H1 (cell line): ENCODE data around the gene ZAR1. TPM values are rescaled to one million over a fixed set of nuclear protein-coding genes. Genes with fewer than 3 reads are reported as not detected.

Experiments used
- CTCF ChIA-PET: fragments of 300-600 bp; sonication (Branson Sonifier 250); formaldehyde crosslinking; loops from one replicate; lab custom pipeline; 2021; ENCODE audit not compliant: partially characterized antibody; lab: Charles Lee
- POLR2A ChIA-PET: fragments of 300-600 bp; sonication (Branson Sonifier 250); formaldehyde crosslinking; loops from one replicate; lab custom pipeline; 2021; ENCODE audit warnings: inconsistent platforms; ENCODE audit not compliant: partially characterized antibody; lab: Charles Lee
- DNase-seq, 2 experiments: peaks; one replicate each; pipeline versions ENCODE4 v3.0.0 to v3.0.0-alpha.2; 2010 to 2022; ENCODE audit warnings: low spot score in 2 of 2, low read depth in 1 of 2, mixed read lengths in 1 of 2
- FAIRE-seq: peaks from 2 replicates; lab custom pipeline; 2011; peaks lifted over from hg19 to GRCh38; lab: Jason Lieb, UNC
- H2AFZ ChIP-seq: 2 replicates; pipeline ENCODE4 v1.8.1; 2012; ENCODE audit warnings: low read length, inconsistent platforms
- H2AK5ac ChIP-seq: 2 replicates; pipeline ENCODE4 v1.6.1; 2013; ENCODE audit warnings: low read depth, low read length
- H2BK120ac ChIP-seq: replicated peaks from 2 replicates; pipeline ENCODE3; 2013; ENCODE audit warnings: low read depth, low read length, inconsistent platforms
- H2BK12ac ChIP-seq: 2 replicates; pipeline ENCODE4 v1.6.1; 2013; ENCODE audit warnings: low read depth, low read length
- H2BK15ac ChIP-seq: 2 replicates; pipeline ENCODE4 v1.6.1; 2013; ENCODE audit warnings: low read length
- H2BK20ac ChIP-seq: 2 replicates; pipeline ENCODE4 v1.6.1; 2013; ENCODE audit warnings: low read length
- H2BK5ac ChIP-seq: 2 replicates; pipeline ENCODE4 v1.6.1; 2013; ENCODE audit warnings: low read depth, low read length
- H3K14ac ChIP-seq: 2 replicates; pipeline ENCODE4 v1.6.1; 2013; ENCODE audit warnings: inconsistent platforms; ENCODE audit not compliant: insufficient read length
- H3K18ac ChIP-seq: 2 replicates; pipeline ENCODE4 v1.6.1; 2013; ENCODE audit warnings: low read length; ENCODE audit errors: extremely low read depth
- H3K23ac ChIP-seq: 2 replicates; pipeline ENCODE4 v1.6.1; 2013; ENCODE audit warnings: inconsistent platforms; ENCODE audit not compliant: insufficient read length
- H3K23me2 ChIP-seq: 2 replicates; pipeline ENCODE4 v1.6.1; 2013; ENCODE audit warnings: low read depth, low read length
- H3K27ac ChIP-seq: 2 replicates; pipeline ENCODE4 v1.6.1; 2011; ENCODE audit warnings: low read depth, low read length, inconsistent platforms
- H3K27me3 ChIP-seq, 4 experiments: replicated peaks in 1 of 4; 1 replicate in 1 of 4; 2 replicates in 3 of 4; pipeline versions ENCODE4 v1.6.1 to v1.8.1; 2011 to 2013; ENCODE audit warnings: low read length in 3 of 4, mild to moderate bottlenecking in 3 of 4, inconsistent platforms in 2 of 4, mixed read lengths in 2 of 4, moderate library complexity in 1 of 4; ENCODE audit not compliant: control insufficient read depth in 3 of 4, insufficient read depth in 3 of 4; ENCODE audit errors: extremely low read depth in 1 of 4
- H3K36me3 ChIP-seq, 4 experiments: 2 replicates each; pipeline versions ENCODE4 v1.6.1 to v1.8.1; 2011 to 2013; ENCODE audit warnings: mild to moderate bottlenecking in 4 of 4, low read length in 3 of 4, moderate library complexity in 2 of 4, control low read depth in 1 of 4, inconsistent platforms in 1 of 4; ENCODE audit not compliant: insufficient read depth in 4 of 4, control insufficient read depth in 2 of 4
- H3K4ac ChIP-seq: replicated peaks from 2 replicates; pipeline ENCODE3; 2013; ENCODE audit warnings: low read length, low read depth, mixed read lengths, inconsistent platforms; ENCODE audit not compliant: insufficient read length
- H3K4me1 ChIP-seq, 4 experiments: replicated peaks in 1 of 4; 1 replicate in 1 of 4; 2 replicates in 3 of 4; pipeline versions ENCODE4 v1.6.1 to v1.8.1; 2011 to 2013; ENCODE audit warnings: low read length in 3 of 4, inconsistent platforms in 2 of 4, mixed read lengths in 1 of 4; ENCODE audit not compliant: insufficient read depth in 4 of 4, control insufficient read depth in 3 of 4
- H3K4me2 ChIP-seq, 2 experiments: 2 replicates each; pipeline versions ENCODE4 v1.6.1 to v1.8.1; 2011 to 2013; ENCODE audit warnings: low read depth in 2 of 2, low read length in 2 of 2, control low read depth in 1 of 2, inconsistent platforms in 1 of 2, mild to moderate bottlenecking in 1 of 2; ENCODE audit not compliant: insufficient read depth in 1 of 2
- H3K4me3 ChIP-seq, 4 experiments: fragments of 200-600, 300-600 bp in 1 of 4; sonication (generic), shearing (Covaris generic), sonication (Bioruptor Twin) in 1 of 4; 2 replicates each; pipeline versions ENCODE4 v1.5.1 to v1.8.1; 2011 to 2016; ENCODE audit warnings: low read length in 4 of 4, low read depth in 3 of 4, control low read depth in 2 of 4, inconsistent platforms in 2 of 4, mild to moderate bottlenecking in 2 of 4, mixed read lengths in 1 of 4, moderate library complexity in 1 of 4; ENCODE audit not compliant: insufficient read depth in 2 of 4; ENCODE audit errors: extremely low read depth in 1 of 4
- H3K56ac ChIP-seq: replicated peaks from 2 replicates; pipeline ENCODE3; 2013; ENCODE audit warnings: low read depth, mild to moderate bottlenecking, mixed read lengths, low read length, inconsistent platforms; ENCODE audit not compliant: insufficient read length
- H3K79me1 ChIP-seq: 2 replicates; pipeline ENCODE4 v1.6.1; 2013; ENCODE audit warnings: low read depth, low read length, control low read depth
- H3K79me2 ChIP-seq, 2 experiments: 2 replicates each; pipeline versions ENCODE4 v1.6.1 to v1.8.1; 2012 to 2013; ENCODE audit warnings: low read length in 2 of 2, mild to moderate bottlenecking in 2 of 2, inconsistent platforms in 1 of 2; ENCODE audit not compliant: insufficient read depth in 2 of 2, control insufficient read depth in 1 of 2
- H3K9ac ChIP-seq, 4 experiments: replicated peaks in 1 of 4; 1 replicate in 1 of 4; 2 replicates in 3 of 4; pipeline versions ENCODE4 v1.6.1 to v1.8.1; 2011 to 2013; ENCODE audit warnings: low read depth in 3 of 4, low read length in 3 of 4, control low read depth in 2 of 4, mild to moderate bottlenecking in 2 of 4, moderate library complexity in 2 of 4, inconsistent platforms in 1 of 4; ENCODE audit errors: extremely low read depth in 1 of 4
- H3K9me3 ChIP-seq, 2 experiments: 2 replicates each; pipeline versions ENCODE4 v1.6.1 to v1.8.1; 2012 to 2013; ENCODE audit warnings: mild to moderate bottlenecking in 2 of 2, moderate library complexity in 2 of 2, control low read depth in 1 of 2, inconsistent platforms in 1 of 2, low read depth in 1 of 2, low read length in 1 of 2, mixed read lengths in 1 of 2; ENCODE audit not compliant: insufficient read depth in 2 of 2
- H4K20me1 ChIP-seq, 2 experiments: replicated peaks in 1 of 2; 2 replicates each; pipeline versions ENCODE3 to v1.8.1; 2011 to 2013; ENCODE audit warnings: inconsistent platforms in 2 of 2, low read length in 2 of 2, mild to moderate bottlenecking in 1 of 2; ENCODE audit not compliant: insufficient read depth in 2 of 2, control insufficient read depth in 1 of 2
- H4K5ac ChIP-seq: 2 replicates; pipeline ENCODE4 v1.6.1; 2013; ENCODE audit warnings: low read length, low read depth, mixed read lengths, inconsistent platforms; ENCODE audit not compliant: insufficient read length
- H4K8ac ChIP-seq: 2 replicates; pipeline ENCODE4 v1.8.0; 2013; ENCODE audit warnings: mild to moderate bottlenecking, moderate library complexity, low read length, inconsistent platforms; ENCODE audit not compliant: insufficient read depth; ENCODE audit errors: extremely low read depth
- H4K91ac ChIP-seq: replicated peaks from 2 replicates; pipeline ENCODE3; 2013; ENCODE audit warnings: low read length, mixed read lengths, inconsistent platforms; ENCODE audit not compliant: insufficient read length
- BCL11A ChIP-seq, 2 experiments: IDR thresholded peaks; one replicate each; pipeline ENCODE4 v1.6.1; 2011; ENCODE audit warnings: low read depth in 2 of 2, low read length in 2 of 2, mild to moderate bottlenecking in 2 of 2
- EP300 ChIP-seq, 2 experiments: IDR thresholded peaks; 1 replicate in 1 of 2; 2 replicates in 1 of 2; pipeline ENCODE4 v1.6.1; 2011 to 2012; ENCODE audit warnings: low read depth in 2 of 2, low read length in 2 of 2, mild to moderate bottlenecking in 2 of 2, borderline replicate concordance in 1 of 2, inconsistent platforms in 1 of 2, moderate library complexity in 1 of 2
- EZH2 ChIP-seq: fragments of 200-600 bp; sonication (generic); IDR thresholded peaks from 2 replicates; pipeline ENCODE4 v1.7.1; 2012; ENCODE audit warnings: low read depth, mild to moderate bottlenecking, moderate library complexity, low read length, inconsistent platforms; ENCODE audit not compliant: severe bottlenecking
- GABPA ChIP-seq: IDR thresholded peaks from 2 replicates; pipeline ENCODE4 v1.6.1; 2011; ENCODE audit warnings: mild to moderate bottlenecking, low read length, moderate library complexity, borderline replicate concordance; ENCODE audit not compliant: insufficient read depth
- JUN ChIP-seq: IDR thresholded peaks from 2 replicates; pipeline ENCODE4 v1.6.1; 2011; ENCODE audit warnings: low read depth, mild to moderate bottlenecking, improper control_type of control experiment, low read length
- NANOG ChIP-seq: IDR thresholded peaks from 2 replicates; pipeline ENCODE4 v1.6.1; 2011; ENCODE audit warnings: low read length, low read depth, mild to moderate bottlenecking, inconsistent platforms; ENCODE audit not compliant: insufficient read depth, poor library complexity, severe bottlenecking
- POU5F1 ChIP-seq: IDR thresholded peaks from 2 replicates; pipeline ENCODE4 v1.6.1; 2011; ENCODE audit warnings: low read depth, mild to moderate bottlenecking, low read length, moderate library complexity
- RNF2 ChIP-seq: fragments of 200-900, 300-1000 bp; sonication (generic); IDR thresholded peaks from 2 replicates; pipeline ENCODE4 v1.7.1; 2016; ENCODE audit warnings: borderline replicate concordance, low read depth, mild to moderate bottlenecking, antibody characterized with exemption, low read length; ENCODE audit not compliant: poor library complexity, severe bottlenecking; ENCODE audit errors: missing control alignments
- SIRT6 ChIP-seq: IDR thresholded peaks from one replicate; pipeline ENCODE4 v1.7.1; 2012; ENCODE audit warnings: low read length, inconsistent platforms
- SIX5 ChIP-seq: IDR thresholded peaks from 2 replicates; pipeline ENCODE4 v1.6.1; 2011; ENCODE audit warnings: mild to moderate bottlenecking, low read depth, low read length
- SUZ12 ChIP-seq: fragments of 200-600 bp; sonication (generic); IDR thresholded peaks from 2 replicates; pipeline ENCODE4 v1.6.1; 2012; ENCODE audit warnings: mild to moderate bottlenecking, inconsistent platforms, low read length, moderate library complexity, mixed read lengths
- WGBS, 2 experiments: shearing (Covaris generic) in 1 of 2; methylation state at CpG; one replicate each; pipeline versions ENCODE4 v1.1.6 to v1.1.7; 2013 to 2015; ENCODE audit warnings: low lambda C conversion rate in 2 of 2, mixed read lengths in 2 of 2, inconsistent platforms in 1 of 2, low coverage in 1 of 2, missing lambda C conversion rate in 1 of 2; ENCODE audit not compliant: insufficient replicate concordance in 2 of 2, insufficient coverage in 1 of 2, insufficient read length in 1 of 2; ENCODE audit errors: extremely low coverage in 1 of 2, missing lambda C conversion rate in 1 of 2; 5-methylcytosine and 5-hydroxymethylcytosine counted together
- polyA plus RNA-seq, 7 experiments: library from polyadenylated mRNA; depleted of rRNA in 3 of 7; stranded (reverse) in 5 of 7; unstranded in 2 of 7; fragments of >200 nt in 5 of 7; fragments of 200-250 nt in 2 of 7; gene quantifications; 1 replicate in 5 of 7; 2 replicates in 1 of 7; 4 replicates in 1 of 7; pipeline versions ENCODE4 v1.2.1 to v1.2.3, GENCODE V29; 2011 to 2013; ENCODE audit warnings: missing spikeins in 2 of 7, mixed read lengths in 2 of 7
- total RNA-seq: library from RNA; stranded (reverse); fragmentation: NEBNext Ultra II Directional; extraction: Animal tissue kit (Norgen Biotek cat#: 25700); gene quantifications from 2 replicates; pipeline ENCODE4 v1.2.1, GENCODE V29; 2021

The ZAR1 gene
- total and polyA plus RNA-seq, 2 of the 8 experiments (the other 6 are each of a cell fraction or from before 2014, with no cell fraction given), result 0.33 to 0.78 TPM

- Histone ChIP-seq H3K27me3 (peaks cover 19 to 56% (median 45%) of the 10 kb centered on the region in 4 experiments), H3K23ac (no peak overlapping the region)
- POLR2A ChIA-PET, result interaction anchor here (0.9 to 2.2 kb wide), 5 partner anchors 9 to 357 kb away, joined by 3 to 10 read pairs (median 4); partner anchors contain the start of gene SLAIN2
- no peak for TF ChIP-seq JUN
- no peak; the same call in 1 of the 2 replicates for TF ChIP-seq SUZ12
- no peak for TF ChIP-seq GABPA
- no peak for TF ChIP-seq EP300 (IDR thresholded peaks at IDR 0.05; ENCODE audit: borderline replicate concordance in 1 of 2, low read depth in 2 of 2, low read length in 2 of 2)
- TF ChIP-seq EZH2, result no peak
- TF ChIP-seq NANOG, result no peak
- no peak for TF ChIP-seq SIRT6
- TF ChIP-seq RNF2, result no peak
- no peak for TF ChIP-seq SIX5
- TF ChIP-seq BCL11A (IDR thresholded peaks at IDR 0.05; ENCODE audit: low read depth in 2 of 2, low read length in 2 of 2), result no peak
- no peak for TF ChIP-seq POU5F1
These were observed 5.4 kb upstream of the ZAR1 start for GRCh38 chr4:48484494-48485168.

More at GRCh38 chr4:48484494-48485168, 5.4 kb upstream of the ZAR1 start:
- peak overlapping the region; percentile 70 to 74 for H3K4me2 ChIP-seq
- no peak overlapping the region for H4K5ac ChIP-seq
- 59% methylated on average over 21 of the region's 22 CpGs; no CpG with 5 or more reads in 1 of the 2 experiments for WGBS, 2 experiments
- DNase-seq (peak in 1 of 2 experiments; percentile 54), FAIRE-seq (no peak)
- no peaks in the 10 kb centered on the region for H3K79me1 ChIP-seq
- no peaks in the 10 kb centered on the region for H3K79me2 ChIP-seq
- peaks cover 0 to 5% (median 0%) of the 10 kb centered on the region in 4 experiments; a peak in 1 of 8 replicates for H3K36me3 ChIP-seq
- CTCF ChIA-PET, result interaction anchor here (0.7 to 1.5 kb wide), 4 partner anchors 9 to 160 kb away, joined by 3 to 5 read pairs (median 3); no protein-coding TSS in a partner anchor
- H3K4me1 ChIP-seq, result peaks cover 4 to 13% (median 6%) of the 10 kb centered on the region in 4 experiments; a peak in 6 of 7 replicates
- no peak overlapping the region for H3K14ac ChIP-seq
- H2AK5ac ChIP-seq, result no peak overlapping the region
- no peak overlapping the region for H4K8ac ChIP-seq
- no peaks in the 10 kb centered on the region for H3K9me3 ChIP-seq
- H3K4me3 ChIP-seq, result peak overlapping the region; percentile 20 to 59 (median 42); a peak in 5 of 8 replicates
- H4K91ac ChIP-seq, result no peak overlapping the region
- H4K20me1 ChIP-seq, result no peaks in the 10 kb centered on the region
- H3K23me2 ChIP-seq, result peaks cover 9% of the 10 kb centered on the region; the same call in 1 of the 2 replicates
- no peak overlapping the region for H3K56ac ChIP-seq
- no peak overlapping the region for H3K18ac ChIP-seq
- no peak overlapping the region for H2BK120ac ChIP-seq
- no peak overlapping the region; the same call in 1 of the 2 replicates for H2BK15ac ChIP-seq
- no peak overlapping the region for H3K4ac ChIP-seq
- peak overlapping the region; percentile 35; the same call in 1 of the 2 replicates for H2BK12ac ChIP-seq
- 0 out of 2 replicates have a peak overlapping the region, but pooled peaks have one; percentile 44 for H2AFZ ChIP-seq
- no peak overlapping the region for H3K9ac ChIP-seq
- H3K27ac ChIP-seq, result no peak overlapping the region
- peak overlapping the region; percentile 18; the same call in 1 of the 2 replicates for H2BK5ac ChIP-seq
- no peak overlapping the region for H2BK20ac ChIP-seq
